HG03457 (cell line): ENCODE measurements around the gene SLC19A1.

Experiments used
- ATAC-seq: cut with Tn5 transposase; IDR thresholded peaks from one replicate; pipeline ENCODE4 v1.9.1; 2021; ENCODE audit warnings: moderate number of reproducible peaks; ENCODE audit not compliant: unreplicated experiment

SLC19A1 gene

GRCh38 chr21:45542242-45542666 lies at the start of gene SLC19A1:
Gene SLC19A1, minus strand, starts transcription at chr21:45542440. Its CDS starts 4,481 bp downstream, at chr21:45537959.
- no peak for ATAC-seq

- ATAC-seq: no peak
These were observed 49.5 kb upstream of the SLC19A1 start for GRCh38 chr21:45591619-45592207.

GRCh38 chr21:45590726-45591618 lies 48.7 kb upstream of the SLC19A1 start:
- ATAC-seq: no peak

GRCh38 chr21:45590246-45590725 lies 48.0 kb upstream of the SLC19A1 start:
- ATAC-seq: no peak

DNA sequence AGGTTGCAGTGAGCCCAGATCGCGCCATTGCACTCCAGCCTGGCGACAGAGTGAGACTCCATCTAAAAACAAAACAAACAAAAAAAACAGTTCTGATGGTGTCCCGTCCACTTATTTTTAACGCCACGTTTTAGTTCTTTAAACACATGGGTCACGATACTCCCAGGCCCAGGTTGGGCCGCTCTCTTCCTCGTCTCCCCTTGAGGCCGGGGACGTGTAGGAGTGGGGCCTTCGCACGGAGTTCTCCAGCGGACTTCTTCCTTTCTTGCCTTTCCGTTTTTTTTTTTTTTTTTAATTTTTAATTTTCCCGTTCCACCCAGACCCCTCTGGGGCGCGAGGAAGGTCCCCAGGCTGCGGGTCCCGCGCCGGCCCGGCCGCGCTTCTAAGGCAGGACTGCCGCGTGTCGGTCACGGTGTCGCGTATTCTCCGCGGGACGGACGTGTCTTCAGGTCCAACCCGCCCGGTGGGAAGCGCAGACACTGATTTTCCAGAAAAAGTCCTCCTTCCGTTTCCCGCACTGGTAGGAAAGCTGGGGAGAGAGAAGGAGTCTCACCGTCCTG lies 47.5 kb upstream of the SLC19A1 start:
- no peak for ATAC-seq

DNA sequence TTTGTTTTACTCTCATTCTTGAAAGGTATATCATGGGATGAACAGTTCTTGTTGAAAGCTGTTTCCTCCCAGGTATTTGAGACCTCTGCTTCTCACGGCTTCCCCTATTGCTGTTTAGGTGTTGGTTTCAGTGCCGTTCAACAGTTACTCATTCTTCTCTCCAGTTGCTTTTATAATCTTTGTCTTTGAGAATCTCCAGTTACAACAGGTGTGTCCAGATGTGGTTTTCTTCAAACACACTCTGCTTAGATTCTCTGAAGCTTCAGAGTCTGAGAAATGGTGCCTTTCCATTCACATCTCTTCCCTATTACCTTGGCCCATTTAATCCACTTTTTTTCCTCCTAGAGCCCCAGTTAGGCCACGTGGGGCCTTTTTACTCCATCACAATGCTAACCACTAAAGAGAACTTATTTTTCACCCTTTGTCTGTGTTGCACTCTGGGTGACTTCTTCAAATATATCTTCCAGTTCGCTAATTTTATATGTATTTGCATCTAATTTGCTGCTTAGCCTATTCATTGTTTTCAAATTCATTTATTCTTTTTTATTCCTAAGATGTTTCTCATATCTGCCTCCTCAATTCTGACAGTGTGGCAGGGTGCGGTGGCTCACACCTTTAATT lies 46.7 kb upstream of the SLC19A1 start:
- ATAC-seq: no peak

GRCh38 chr21:45588086-45588825 lies 46.0 kb upstream of the SLC19A1 start:
- ATAC-seq: no peak

DNA sequence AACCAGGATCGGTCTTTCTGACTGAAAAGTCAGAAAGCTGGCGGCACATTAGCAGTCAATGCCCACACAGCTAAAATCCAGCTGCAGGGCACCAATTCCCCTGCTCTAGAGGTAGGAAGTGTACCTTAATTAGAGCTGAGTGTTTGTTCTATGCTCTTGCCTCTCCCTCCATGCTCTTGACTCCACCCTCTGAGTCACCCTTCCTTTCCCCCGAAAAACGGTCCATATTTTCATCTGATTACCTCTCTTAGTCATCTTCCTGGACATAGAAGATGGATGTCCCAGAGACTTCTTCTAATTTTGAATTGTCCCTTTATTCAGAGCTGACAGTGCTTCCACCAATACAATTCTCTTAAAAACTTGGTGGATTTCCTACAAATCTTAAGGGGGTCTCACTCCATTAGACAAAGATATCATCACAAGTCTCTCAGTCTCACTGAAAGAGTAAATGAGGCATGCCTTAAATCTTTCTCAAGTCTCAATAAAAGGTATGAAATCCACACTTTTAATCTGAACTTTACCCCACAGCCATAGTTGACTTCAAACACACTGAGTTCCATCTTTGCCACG lies 44.1 kb upstream of the SLC19A1 start:
- no peak for ATAC-seq

DNA sequence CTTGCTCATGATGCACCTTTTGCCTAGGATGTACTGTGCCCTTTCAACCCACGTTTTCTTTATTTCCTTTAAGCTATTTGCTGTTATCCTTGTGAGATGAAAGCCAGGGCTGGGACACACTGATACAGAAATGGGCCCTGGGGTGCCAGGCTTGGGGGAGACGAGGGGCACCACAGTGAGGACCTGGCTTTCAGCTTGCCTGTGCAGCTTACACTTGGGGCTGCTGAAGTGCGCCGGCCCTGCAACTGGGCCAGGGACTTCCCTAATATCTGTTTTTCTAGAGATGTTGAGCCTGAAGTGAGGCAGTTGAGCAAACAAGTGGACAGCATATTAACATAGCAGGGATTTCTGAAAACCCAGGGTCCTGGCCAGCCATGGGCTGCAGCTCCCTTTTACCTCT lies 42.5 kb upstream of the SLC19A1 start:
- ATAC-seq: no peak

GRCh38 chr21:45583831-45584509 lies 41.7 kb upstream of the SLC19A1 start:
- ATAC-seq: no peak

DNA sequence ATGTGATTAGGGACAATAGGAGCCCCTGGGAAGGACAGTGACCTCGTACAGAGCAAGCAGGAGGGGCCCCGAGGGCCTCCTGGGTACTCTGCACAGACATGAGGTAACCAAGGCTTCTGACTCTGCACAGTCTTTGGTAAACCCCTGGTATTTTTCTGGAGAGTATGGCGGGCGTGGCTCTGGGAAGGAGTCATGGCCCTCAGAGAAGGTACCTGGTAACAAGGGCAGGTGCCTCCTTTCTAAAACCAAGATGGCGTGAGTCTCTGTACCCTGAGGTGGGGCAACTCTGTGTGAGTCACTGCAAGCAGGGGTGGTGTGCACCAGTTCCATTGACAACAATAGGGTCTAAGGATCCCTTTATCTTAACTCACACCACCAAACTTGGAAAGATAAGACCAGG lies 39.9 kb upstream of the SLC19A1 start:
- ATAC-seq: no peak

DNA sequence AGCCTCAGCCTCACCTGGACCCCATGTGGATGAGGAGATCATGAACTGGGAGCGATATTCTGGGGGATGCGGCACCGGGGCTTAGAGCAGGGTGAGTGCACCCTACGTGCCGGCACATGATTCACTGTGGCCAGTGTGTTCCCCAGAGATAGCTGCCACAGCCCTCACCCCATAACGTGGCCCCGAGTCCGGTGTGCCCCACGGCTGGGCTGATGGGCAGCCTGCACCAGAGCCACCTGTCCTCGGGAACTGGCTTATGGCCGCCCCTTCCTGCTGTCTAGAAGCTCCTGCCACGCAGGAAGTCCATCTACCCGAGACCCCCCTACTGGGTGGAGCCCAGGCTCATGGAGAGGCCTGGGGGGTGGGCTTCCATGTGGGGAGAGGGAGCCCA lies 39.1 kb upstream of the SLC19A1 start:
- no peak for ATAC-seq

- no peak for ATAC-seq
These were observed 38.5 kb upstream of the SLC19A1 start for GRCh38 chr21:45580576-45581321.

GRCh38 chr21:45580181-45580575 lies 37.9 kb upstream of the SLC19A1 start:
- no peak for ATAC-seq

- ATAC-seq: no peak
These were observed 37.3 kb upstream of the SLC19A1 start for GRCh38 chr21:45579383-45580180.

DNA sequence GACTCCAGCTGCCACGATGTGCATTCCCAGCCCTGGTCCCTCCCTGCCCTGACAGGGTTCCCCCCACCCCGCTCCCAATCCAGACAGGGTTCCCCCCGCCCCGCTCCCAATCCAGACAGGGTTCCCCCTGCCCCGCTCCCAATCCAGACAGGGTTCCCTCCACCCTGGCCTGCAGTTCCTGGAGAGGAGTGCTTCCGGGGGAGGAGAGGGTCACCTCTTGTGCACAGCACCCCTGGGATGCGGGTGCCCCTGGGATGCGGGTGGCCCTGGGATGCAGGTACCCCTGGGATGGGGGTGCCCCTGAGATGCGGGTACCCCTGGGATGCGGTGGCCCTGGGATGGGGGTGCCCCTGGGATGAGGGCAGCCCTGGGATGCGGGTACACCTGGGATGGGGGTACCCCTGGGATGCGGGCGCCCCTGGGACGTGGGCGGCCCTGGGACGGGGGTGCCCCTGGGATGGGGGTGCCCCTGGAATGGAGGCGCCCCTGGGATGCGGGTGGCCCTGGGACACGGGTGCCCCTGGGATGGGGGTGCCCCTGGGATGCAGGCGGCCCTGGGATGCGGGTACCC lies 36.7 kb upstream of the SLC19A1 start:
- no peak for ATAC-seq

DNA sequence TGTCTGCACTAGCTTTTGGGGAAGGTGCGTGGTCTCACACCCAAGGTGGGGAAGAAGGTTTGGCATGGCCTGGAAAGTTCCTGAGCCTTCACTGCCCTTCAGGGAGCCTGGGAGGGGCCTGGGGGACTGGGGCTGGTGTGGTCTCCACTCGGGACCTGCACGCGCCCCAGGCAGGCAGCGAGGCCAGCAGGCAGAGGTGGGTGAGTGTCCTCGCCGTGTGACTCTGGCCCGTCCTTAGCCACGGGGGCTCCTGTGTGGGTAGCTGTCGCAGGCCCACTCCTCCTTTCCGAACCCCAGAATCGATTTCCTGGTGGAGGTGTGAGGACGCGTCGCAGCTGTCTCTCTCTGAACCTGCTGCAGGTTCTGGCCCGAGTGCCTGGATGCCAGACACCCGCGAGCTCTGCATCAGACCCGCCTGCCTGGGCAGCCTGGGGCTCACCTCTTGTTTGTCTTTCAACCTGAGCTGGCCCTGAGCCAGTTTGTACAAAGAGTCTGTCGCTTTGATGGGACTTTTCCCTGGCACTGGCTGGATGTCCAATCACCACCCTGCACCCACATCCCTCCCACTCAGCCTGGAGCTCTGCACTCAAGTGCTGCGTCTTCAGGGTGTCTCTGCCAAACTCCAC lies 36.0 kb upstream of the SLC19A1 start:
- ATAC-seq: no peak

GRCh38 chr21:45577801-45578175 lies 35.5 kb upstream of the SLC19A1 start:
- no peak for ATAC-seq
